Right forelimb (tissue), 1 donor: ENCODE data around the gene KIF17.

Source experiments
- DNase-seq: peaks from one replicate; pipeline ENCODE4 v3.0.0-alpha.2; 2018

KIF17 gene

GRCh38 chr1:20709868-20710267 lies 7.9 kb downstream of the KIF17 start:
- DNase-seq, result no peak

GRCh38 chr1:20708891-20709290 lies 8.9 kb downstream of the KIF17 start:
- no peak for DNase-seq

- no peak for DNase-seq
These were observed 9.8 kb downstream of the KIF17 start for GRCh38 chr1:20708057-20708456.

GRCh38 chr1:20706841-20707240 lies 11.0 kb downstream of the KIF17 start:
- DNase-seq, result no peak

- DNase-seq, result no peak
These were observed 12.5 kb downstream of the KIF17 start for GRCh38 chr1:20705203-20705755.

GRCh38 chr1:20704390-20705202 lies 13.2 kb downstream of the KIF17 start:
- no peak for DNase-seq

- no peak for DNase-seq
These were observed 14.6 kb downstream of the KIF17 start for GRCh38 chr1:20703124-20703756.

- no peak for DNase-seq
These were observed 15.4 kb downstream of the KIF17 start for GRCh38 chr1:20702416-20702815.

GRCh38 chr1:20701847-20702246 lies 16.0 kb downstream of the KIF17 start:
- no peak for DNase-seq

GRCh38 chr1:20701446-20701845 lies 16.4 kb downstream of the KIF17 start:
- DNase-seq, result no peak

GRCh38 chr1:20700636-20701215 lies 17.1 kb downstream of the KIF17 start:
- no peak for DNase-seq

- DNase-seq, result no peak
These were observed 18.2 kb downstream of the KIF17 start for GRCh38 chr1:20699558-20699957.

GRCh38 chr1:20698195-20698910 lies 19.5 kb downstream of the KIF17 start:
- DNase-seq, result no peak

GRCh38 chr1:20697563-20697962 lies 20.2 kb downstream of the KIF17 start:
- DNase-seq, result no peak

- DNase-seq, result peak; percentile 90
These were observed 21.1 kb downstream of the KIF17 start for GRCh38 chr1:20696397-20697333.

- DNase-seq, result no peak
These were observed 22.3 kb downstream of the KIF17 start for GRCh38 chr1:20695515-20695914.

- no peak for DNase-seq
These were observed 24.2 kb downstream of the KIF17 start for GRCh38 chr1:20693623-20694022.

GRCh38 chr1:20691872-20692271 lies 25.9 kb downstream of the KIF17 start:
- no peak for DNase-seq

GRCh38 chr1:20689645-20690056 lies 28.2 kb downstream of the KIF17 start:
- no peak for DNase-seq

- DNase-seq, result no peak
These were observed 30.7 kb downstream of the KIF17 start for GRCh38 chr1:20686883-20687725.

GRCh38 chr1:20685741-20686140 lies 32.1 kb downstream of the KIF17 start:
- DNase-seq, result no peak
